ENCODE data around the gene PIK3CA.

Gene PIK3CA

DNA sequence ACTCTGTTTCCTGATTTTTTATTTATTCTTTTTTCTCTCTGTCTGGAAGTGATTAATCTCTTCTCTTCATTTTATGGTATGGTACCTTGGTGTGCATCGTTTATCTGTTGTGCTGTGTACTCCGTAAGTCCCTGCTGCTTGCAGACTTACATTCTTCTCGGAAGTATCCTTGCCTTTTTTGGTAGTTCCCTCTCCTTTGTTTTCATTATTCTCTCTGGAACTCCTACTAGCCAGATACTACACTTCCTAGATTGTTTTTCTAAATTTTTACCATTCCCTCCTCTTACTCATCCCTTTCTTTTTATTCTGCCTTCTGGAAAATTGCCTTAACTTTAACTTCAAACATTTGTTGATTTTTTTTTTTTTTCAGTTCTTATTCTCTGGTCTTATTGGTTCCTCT is 27.2 kb downstream of the PIK3CA start:
- H3K27ac ChIP-seq = no peak overlapping the region
- TF ChIP-seq, protein P1, sequence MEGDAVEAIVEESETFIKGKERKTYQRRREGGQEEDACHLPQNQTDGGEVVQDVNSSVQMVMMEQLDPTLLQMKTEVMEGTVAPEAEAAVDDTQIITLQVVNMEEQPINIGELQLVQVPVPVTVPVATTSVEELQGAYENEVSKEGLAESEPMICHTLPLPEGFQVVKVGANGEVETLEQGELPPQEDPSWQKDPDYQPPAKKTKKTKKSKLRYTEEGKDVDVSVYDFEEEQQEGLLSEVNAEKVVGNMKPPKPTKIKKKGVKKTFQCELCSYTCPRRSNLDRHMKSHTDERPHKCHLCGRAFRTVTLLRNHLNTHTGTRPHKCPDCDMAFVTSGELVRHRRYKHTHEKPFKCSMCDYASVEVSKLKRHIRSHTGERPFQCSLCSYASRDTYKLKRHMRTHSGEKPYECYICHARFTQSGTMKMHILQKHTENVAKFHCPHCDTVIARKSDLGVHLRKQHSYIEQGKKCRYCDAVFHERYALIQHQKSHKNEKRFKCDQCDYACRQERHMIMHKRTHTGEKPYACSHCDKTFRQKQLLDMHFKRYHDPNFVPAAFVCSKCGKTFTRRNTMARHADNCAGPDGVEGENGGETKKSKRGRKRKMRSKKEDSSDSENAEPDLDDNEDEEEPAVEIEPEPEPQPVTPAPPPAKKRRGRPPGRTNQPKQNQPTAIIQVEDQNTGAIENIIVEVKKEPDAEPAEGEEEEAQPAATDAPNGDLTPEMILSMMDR (IDR thresholded peaks at IDR 0.05) = no peak
- TF ChIP-seq ZFX (IDR thresholded peaks at IDR 0.05; ENCODE audit: borderline replicate concordance) = no peak

DNA sequence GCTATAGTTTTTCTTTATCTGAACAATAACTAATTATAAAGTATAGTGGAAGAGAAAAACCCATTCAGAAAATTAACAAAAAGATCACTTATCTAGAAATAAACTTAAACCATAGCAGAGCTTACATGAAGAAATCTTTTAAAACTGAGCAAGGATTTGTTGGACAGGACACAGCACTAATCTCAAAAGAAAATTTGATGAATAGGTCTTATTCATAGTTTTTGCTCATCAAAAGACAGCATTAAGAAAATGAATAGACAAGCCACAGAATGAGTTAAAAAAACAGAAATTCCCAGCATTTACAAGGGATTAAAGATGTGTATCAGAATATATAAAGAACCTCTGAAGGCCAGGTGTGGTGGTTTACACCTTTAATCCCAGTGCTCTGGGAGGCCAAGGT is 29.5 kb downstream of the PIK3CA start:
- TF ChIP-seq ZFX (IDR thresholded peaks at IDR 0.05; ENCODE audit: borderline replicate concordance) = no peak
- TF ChIP-seq, protein P1 (IDR thresholded peaks at IDR 0.05) = no peak
- H3K27ac ChIP-seq = no peak overlapping the region

DNA sequence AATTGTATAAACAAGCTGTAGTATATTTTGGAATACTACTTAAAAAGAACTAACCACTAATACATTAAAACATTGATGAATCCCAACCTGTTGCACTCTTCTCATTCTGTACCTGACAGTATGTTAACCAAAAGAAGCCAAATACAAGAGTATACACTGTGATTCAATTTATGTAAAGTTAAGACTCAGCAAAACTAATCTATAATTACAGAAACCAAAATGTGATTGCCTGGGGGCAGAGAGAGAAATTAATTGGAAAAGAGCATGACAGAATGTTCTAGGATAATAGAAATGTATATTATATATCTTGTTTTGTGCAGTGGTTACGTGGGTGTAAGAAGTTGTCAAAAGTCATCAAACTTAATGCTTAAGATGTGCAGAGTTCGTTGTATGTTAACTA is 31.1 kb downstream of the PIK3CA start:
- no peak overlapping the region for H3K27ac ChIP-seq
- no peak for TF ChIP-seq ZFX (IDR thresholded peaks at IDR 0.05; ENCODE audit: borderline replicate concordance)
- TF ChIP-seq, protein P1 (IDR thresholded peaks at IDR 0.05) = no peak

DNA sequence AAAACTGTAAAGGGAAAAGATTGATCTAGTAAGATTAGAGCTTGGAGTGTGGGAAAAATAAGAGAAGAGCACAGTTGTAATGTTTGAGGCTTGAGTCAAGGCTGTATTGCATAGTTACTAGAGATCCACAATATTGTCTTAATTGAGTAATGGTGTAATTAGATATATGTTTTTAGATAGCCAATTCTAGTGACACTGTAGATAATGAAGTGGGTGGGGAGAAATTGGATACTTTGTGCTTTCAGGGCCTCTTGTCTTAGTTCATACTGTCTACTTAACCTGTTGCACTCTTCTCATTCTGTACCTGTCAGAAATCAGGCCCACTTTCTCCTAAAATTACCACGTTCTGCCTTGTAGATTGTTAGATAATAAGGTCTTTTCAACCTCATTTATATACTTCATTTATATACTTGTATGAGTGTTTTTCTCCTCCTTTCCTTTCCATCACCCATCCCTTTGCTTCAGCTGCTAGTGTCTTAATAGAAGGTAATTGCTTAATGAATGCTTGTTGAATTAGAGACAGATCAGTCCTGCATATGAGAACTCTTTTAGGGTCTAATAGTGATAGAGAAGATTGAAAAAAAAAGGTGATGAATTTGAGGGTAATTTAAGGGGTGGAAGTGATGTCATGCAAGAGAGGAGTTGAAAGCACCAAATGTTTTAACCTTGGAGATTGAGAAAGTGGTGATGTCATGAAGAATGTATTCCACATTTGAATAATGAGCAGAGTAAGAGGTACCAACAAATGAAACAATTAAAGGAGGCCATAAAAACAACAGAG is 32.0 kb downstream of the PIK3CA start:
- H3K27ac ChIP-seq = no peak overlapping the region
- no peak for TF ChIP-seq ZFX (IDR thresholded peaks at IDR 0.05; ENCODE audit: borderline replicate concordance)
- TF ChIP-seq, protein P1 (IDR thresholded peaks at IDR 0.05) = no peak

DNA sequence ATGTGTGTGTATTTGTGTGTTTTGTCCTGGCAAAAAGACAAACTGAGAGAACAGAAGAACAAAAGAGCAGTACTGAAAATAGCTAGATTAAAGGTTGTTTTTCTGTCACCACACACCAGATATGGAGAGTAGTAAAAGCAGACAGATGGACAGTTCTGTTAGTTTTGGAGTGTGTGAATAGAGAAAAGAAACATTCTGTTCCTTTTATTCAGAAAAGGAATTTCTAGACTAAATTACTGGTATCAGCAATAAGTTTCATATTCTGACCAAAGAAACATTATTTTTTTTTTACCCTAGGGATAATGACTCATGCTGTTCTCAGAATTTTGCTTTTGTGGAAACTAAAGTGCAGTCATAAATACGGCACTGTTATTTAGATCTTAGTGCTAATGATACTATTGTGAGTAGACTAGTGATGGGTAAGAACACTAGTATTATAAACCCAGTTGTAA is 32.9 kb downstream of the PIK3CA start:
- no peak overlapping the region for H3K27ac ChIP-seq
- TF ChIP-seq ZFX (IDR thresholded peaks at IDR 0.05; ENCODE audit: borderline replicate concordance) = no peak
- TF ChIP-seq, protein P1 (IDR thresholded peaks at IDR 0.05) = no peak

DNA sequence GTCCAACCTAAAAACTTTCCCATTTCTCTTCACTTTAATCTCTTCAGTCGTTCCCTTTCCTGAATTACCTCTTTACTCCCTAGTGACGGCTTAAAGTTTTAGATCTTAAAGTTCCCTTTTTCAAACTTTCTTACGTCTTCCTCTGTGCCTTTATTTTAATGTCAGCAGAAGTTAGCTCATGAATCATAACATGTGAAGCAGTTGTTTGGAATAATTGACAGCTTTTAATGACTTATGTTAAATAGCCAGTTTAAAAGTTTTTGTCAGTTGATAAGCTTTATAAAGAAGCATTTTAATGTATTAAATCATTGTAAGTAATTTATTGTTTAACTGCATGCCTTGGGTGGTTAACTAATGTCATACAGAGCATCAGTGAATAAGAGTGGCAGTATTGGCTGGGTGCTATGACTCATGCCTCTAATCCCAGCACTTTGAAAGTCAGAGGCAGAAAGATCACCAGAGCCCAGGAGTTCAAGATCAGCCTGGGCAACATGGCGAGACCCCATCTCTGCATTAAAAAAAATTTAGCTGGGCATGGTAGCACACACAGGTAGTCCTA is 33.9 kb downstream of the PIK3CA start:
- no peak for TF ChIP-seq ZFX (IDR thresholded peaks at IDR 0.05; ENCODE audit: borderline replicate concordance)
- TF ChIP-seq, protein P1 (IDR thresholded peaks at IDR 0.05) = no peak
- no peak overlapping the region for H3K27ac ChIP-seq

DNA sequence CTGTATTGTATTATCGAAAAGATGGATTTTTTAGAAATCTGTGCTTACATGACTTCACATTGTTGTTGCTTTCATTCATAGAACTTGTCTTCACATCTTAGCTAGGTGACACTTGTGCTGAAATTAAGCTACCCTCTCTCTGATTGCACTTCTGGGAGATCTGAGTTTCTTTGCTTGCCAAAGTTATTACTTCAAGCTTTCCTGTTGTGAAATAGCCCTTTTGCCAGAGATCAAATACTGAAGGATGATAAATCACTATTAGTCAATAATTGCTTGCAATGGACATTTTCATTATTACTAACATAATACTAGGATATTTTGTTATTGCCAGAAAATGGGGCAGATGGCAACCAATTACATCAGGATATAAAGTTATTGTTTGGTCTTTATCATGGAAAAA is 34.7 kb downstream of the PIK3CA start:
- H3K27ac ChIP-seq = no peak overlapping the region
- TF ChIP-seq, protein P1 (IDR thresholded peaks at IDR 0.05) = no peak
- TF ChIP-seq ZFX (IDR thresholded peaks at IDR 0.05; ENCODE audit: borderline replicate concordance) = no peak

Data from 22Rv1 (cell line).